ENCODE data around the gene MGAT4C.
"Not testable (repeated sequence)": the region's sequence is repeated elsewhere in the genome, so short reads cannot be mapped to it uniquely, and the experiment has no call there.

MGAT4C gene

GRCh38 chr12:86228656-86229055 is 27.5 kb downstream of the MGAT4C start:
- DNase-seq, result no peak

DNA sequence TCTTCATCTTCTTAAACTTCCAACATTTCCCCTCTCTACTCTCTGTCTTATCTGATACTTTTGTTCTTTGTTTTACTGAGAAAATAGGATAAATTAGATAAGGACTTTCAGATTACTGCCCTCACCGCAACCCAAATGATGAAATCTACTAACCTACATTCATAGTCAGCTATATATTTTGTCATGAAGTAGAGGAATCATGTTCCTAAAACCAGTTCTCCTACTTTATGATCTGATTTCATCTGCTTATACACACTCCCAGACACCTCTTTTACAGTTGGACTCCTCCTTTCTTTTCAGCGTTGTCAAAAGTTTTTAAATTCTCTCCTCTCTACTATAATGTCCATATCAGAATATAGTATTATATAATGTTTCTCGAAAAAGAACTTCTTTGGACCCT is 29.7 kb downstream of the MGAT4C start:
- no peak for DNase-seq

DNA sequence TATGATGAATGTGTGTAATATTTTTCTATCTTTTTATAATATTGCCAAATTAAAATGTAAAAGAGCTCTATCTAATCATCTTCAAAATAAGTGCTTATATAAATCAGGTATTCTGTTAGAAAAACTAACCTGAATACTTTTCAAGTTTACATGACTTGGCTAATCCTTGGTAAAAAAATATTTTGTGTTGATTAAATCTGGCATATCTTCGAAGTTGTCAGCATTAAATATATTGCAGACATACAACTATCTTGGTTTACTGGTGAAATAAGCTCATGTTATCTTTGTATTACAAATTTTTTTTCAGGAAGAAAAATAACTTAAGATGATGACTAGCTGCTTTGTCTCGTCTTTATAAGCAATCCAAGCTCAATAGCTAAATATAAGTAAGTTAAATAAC is 39.6 kb downstream of the MGAT4C start:
- DNase-seq, result no peak

DNA sequence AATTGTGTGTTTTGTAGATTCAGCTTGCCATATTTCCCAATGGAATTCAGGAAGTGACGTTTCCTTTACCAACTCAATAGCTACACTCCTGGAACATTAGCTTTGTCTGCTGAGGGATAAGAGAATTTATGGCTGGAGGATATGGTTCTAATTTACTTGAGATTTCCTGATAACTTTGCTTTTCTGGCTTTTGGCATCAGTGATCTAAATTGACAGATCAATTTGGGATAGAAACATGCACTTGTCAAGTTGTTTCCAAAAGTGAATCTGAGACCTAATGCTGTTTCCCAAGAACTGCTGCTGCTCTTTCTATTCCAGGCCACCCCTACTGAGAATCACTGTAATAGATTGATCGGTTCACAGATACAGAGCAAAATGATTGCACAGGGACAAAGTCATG is 43.2 kb downstream of the MGAT4C start:
- DNase-seq, result no peak

DNA sequence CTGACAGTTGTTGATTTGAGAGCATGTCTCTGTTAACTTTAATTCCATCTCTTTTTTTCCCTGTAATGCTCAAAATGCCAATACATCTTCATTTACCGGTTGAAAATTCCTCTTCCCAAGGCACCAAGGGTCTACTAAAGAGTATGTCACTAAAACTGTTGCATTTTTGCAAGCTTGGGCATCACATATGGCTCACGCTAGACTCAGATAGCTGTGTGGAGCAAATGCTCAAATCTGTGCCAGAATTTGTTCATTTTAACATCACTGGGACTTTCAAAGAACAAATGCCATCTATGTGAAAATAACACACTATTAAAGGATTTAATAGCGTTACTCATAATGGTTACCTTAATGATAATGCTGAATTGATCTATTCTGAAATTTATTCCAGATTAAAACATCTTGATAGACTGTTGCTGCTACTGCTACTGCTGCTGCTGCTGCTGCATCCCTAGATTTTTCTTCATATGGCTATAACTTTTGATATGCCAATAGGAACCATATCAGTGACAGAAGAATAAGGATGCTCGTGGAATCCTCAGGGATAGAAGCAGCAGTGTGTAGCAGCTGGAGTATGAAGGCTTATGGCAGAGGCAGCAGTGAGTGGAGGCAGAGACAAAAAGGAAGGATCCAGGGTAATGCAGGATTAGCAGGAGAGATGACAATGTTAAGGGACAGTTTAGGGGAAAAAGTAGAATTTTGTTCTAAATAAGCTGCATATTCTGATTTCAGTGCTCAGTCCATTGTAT is 57.3 kb downstream of the MGAT4C start:
- no peak for DNase-seq

GRCh38 chr12:86196465-86196864 is 59.7 kb downstream of the MGAT4C start:
- DNase-seq, result no peak

GRCh38 chr12:86194721-86195120 is 61.5 kb downstream of the MGAT4C start:
- DNase-seq, result no peak

GRCh38 chr12:86193931-86194330 is 62.3 kb downstream of the MGAT4C start:
- DNase-seq, result no peak

GRCh38 chr12:86188226-86188625 is 68.0 kb downstream of the MGAT4C start:
- DNase-seq, result no peak

GRCh38 chr12:86186449-86186848 is 69.7 kb downstream of the MGAT4C start:
- DNase-seq, result no peak

DNA sequence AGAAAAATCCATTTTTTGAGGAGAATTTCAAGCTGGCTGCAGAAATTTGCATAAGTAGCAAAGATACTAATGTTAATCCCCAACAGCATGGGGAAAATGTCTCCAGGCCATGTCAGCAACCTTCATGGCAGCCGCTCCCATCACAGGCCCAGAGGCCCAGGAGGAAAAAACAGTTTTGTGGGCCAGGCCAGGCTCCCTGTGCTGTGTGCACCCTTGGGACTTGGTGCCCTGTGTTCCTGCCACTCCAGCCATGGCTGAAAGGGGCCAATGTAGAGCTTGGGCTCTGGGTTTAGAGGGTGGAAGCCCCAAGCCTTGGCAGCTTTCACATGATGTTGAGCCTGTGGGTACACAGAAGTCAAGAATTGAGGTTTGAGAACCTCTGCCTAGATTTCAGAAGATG is 76.3 kb downstream of the MGAT4C start:
- DNase-seq, result no peak

DNA sequence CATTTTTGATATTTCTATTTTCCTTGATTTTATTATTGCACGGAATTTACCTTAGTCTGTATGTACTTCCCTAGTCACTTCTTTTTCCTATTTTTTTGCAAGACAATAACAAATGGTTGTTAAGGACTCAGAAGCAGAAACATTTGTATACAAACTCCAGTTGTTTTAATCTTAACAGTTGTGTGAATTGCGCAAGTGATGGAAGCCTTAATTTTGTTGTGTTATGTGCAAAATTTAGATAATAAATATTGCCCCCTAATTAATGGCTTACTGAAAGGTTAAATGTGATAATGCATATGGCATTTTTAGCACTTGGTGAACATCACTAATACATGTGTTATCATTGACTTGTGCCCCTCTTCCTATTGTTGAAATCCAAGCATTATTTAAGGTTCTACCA is 82.0 kb downstream of the MGAT4C start:
- DNase-seq, result no peak

GRCh38 chr12:86172913-86173443 is 83.2 kb downstream of the MGAT4C start:
- no peak for DNase-seq

GRCh38 chr12:86170051-86170450 is 86.1 kb downstream of the MGAT4C start:
- DNase-seq, result no peak

GRCh38 chr12:86158956-86159355 is 97.2 kb downstream of the MGAT4C start:
- no peak for DNase-seq

DNA sequence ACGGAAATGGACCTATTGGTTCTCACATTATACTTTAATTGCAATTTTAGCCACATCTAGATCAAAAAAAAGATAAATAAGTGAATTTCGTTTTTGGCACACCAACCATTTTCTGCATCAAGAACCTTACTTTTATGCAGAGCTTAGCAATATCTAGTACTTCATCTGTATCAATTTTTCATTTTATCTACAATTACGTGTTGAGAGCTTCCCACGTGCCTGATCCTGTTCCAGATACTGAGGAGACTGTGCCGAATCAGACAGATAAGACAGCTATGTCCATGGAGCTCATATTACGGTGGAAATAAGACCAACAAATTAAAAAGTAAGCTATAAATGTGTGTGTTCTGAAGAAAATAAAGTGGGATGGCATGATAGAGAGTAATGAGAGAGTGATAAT is 101.6 kb downstream of the MGAT4C start:
- no peak for DNase-seq

- no peak for DNase-seq
Observed at GRCh38 chr12:86148612-86149011, 107.6 kb downstream of the MGAT4C start.

GRCh38 chr12:86148071-86148470 is 108.1 kb downstream of the MGAT4C start:
- no peak for DNase-seq

- no peak for DNase-seq
Observed at GRCh38 chr12:86145156-86145555, 111.0 kb downstream of the MGAT4C start.

DNA sequence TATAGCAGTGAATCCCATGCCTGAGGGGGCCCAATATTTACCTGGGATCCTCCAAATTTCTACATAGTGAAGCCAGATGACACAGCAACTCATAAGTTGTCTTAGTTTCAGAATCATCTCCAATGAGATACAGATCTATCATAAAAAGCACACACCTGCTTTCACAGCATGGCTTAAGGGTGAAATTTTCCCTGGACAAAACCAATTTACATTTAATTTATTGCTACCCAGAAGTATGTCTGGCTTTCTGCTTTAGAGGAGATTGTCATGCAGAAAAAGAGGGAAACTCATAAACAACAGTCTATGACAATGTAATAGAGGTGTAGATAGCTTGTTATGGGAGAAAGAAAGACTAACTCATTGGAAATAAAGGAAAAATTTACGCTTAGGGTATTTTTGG is 113.0 kb downstream of the MGAT4C start:
- DNase-seq, result no peak

GRCh38 chr12:86139671-86140070 is 116.5 kb downstream of the MGAT4C start:
- DNase-seq, result no peak

DNA sequence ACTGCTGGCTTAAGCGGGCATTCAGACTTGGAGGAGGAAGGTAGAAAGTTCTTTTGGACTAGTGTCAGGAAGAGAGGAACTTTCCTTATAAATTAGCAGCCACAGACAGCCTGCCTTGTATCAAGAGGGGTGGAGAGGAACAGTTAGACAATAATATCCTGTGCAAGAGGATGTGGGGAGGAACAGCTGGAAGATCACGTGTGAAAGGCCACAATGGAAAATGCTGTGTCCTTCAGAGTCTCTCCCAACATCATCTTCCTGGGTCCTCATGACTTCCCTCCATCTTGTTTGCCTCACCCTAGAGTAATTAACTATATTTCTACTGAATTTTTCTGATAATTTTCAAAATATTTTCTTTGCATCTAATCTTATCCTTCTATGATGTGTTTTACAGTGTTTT is 117.4 kb downstream of the MGAT4C start:
- no peak for DNase-seq

- DNase-seq, result no peak
Observed at GRCh38 chr12:86137936-86138335, 118.3 kb downstream of the MGAT4C start.

GRCh38 chr12:86134561-86134960 is 121.6 kb downstream of the MGAT4C start:
- DNase-seq, result no peak

DNA sequence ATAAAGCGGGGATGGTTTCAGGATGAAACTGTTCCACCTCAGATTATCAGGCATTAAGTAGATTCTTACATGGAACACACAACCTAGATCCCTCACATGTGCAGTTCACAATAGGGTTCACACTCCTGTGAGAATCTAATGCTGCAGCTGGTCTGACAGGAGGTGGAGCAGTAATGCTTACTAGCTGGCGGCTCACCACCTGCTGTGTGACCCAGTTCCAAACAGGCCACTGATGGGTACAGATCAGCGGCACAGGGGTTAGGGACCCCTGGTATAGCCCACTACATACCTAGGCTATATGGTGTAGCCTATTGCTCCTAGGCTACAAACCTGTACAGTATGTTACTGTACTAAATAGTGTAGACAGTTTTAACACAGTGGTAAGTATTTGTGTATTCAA is 129.3 kb downstream of the MGAT4C start:
- not testable (repeated sequence) for DNase-seq
